ENCODE measurements around the gene MAGOHB. TPM values are rescaled to one million over a fixed set of nuclear protein-coding genes. Genes with fewer than 3 reads are reported as not detected.

MAGOHB gene
- total RNA-seq, 6 experiments from 2014 or later = 6.6 to 11.8 (median 9.6) TPM

GRCh38 chr12:10601860-10602259, 11.5 kb downstream of the MAGOHB start:
- no peak for ATAC-seq

GRCh38 chr12:10600988-10601387, 12.4 kb downstream of the MAGOHB start:
- TF ChIP-seq POLR2A (IDR thresholded peaks at IDR 0.05) (no peak), CTCF (IDR thresholded peaks at IDR 0.05) (no peak)
- Histone ChIP-seq H3K36me3 (no peaks in the 10 kb centered on the region), H3K27me3 (no peaks in the 10 kb centered on the region), H3K4me3 (no peak overlapping the region), H3K4me1 (no peaks in the 10 kb centered on the region), H3K9me3 (no peaks in the 10 kb centered on the region), H3K27ac (no peak overlapping the region)
- ATAC-seq (no peak), DNase-seq (no peak)
- 62% methylated on average over 6 of the region's 6 CpGs for WGBS (ENCODE audit: insufficient coverage, low coverage, low lambda C conversion rate, missing lambda C conversion rate)
- intact Hi-C loops (cut with DNase I) = no loop called here

More at GRCh38 chr12:10601860-10602259, 11.5 kb downstream of the MAGOHB start:
- Histone ChIP-seq H3K4me3 (no peak overlapping the region), H3K4me1 (no peaks in the 10 kb centered on the region), H3K27ac (no peak overlapping the region), H3K9me3 (no peaks in the 10 kb centered on the region), H3K36me3 (peaks cover 0 to 4% (median 2%) of the 10 kb centered on the region in 4 donors), H3K27me3 (no peaks in the 10 kb centered on the region)
- no peak for TF ChIP-seq CTCF (IDR thresholded peaks at IDR 0.05)
- TF ChIP-seq POLR2A (IDR thresholded peaks at IDR 0.05) = no peak
- intact Hi-C loops (cut with DNase I) = no loop called here
- 90% methylated on average over 2 of the region's 2 CpGs for WGBS (ENCODE audit: insufficient coverage, low coverage, low lambda C conversion rate, missing lambda C conversion rate)
- DNase-seq = no peak

GRCh38 chr12:10595881-10596280, 17.5 kb downstream of the MAGOHB start:
- Histone ChIP-seq H3K27ac (no peak overlapping the region), H3K36me3 (peaks cover 0 to 3% (median 0%) of the 10 kb centered on the region in 4 donors), H3K9me3 (no peaks in the 10 kb centered on the region), H3K27me3 (no peaks in the 10 kb centered on the region), H3K4me1 (no peaks in the 10 kb centered on the region), H3K4me3 (no peak overlapping the region)
- TF ChIP-seq CTCF (IDR thresholded peaks at IDR 0.05) (no peak), POLR2A (IDR thresholded peaks at IDR 0.05) (no peak)
- ATAC-seq (no peak), DNase-seq (no peak)
- intact Hi-C loops (cut with DNase I) = no loop called here
- WGBS (ENCODE audit: insufficient coverage, low coverage, low lambda C conversion rate, missing lambda C conversion rate) = 57% methylated on average over 2 of the region's 2 CpGs

- Histone ChIP-seq H3K4me3 (no peak overlapping the region), H3K36me3 (peaks cover 0 to 3% (median 0%) of the 10 kb centered on the region in 4 donors), H3K4me1 (no peaks in the 10 kb centered on the region), H3K27me3 (no peaks in the 10 kb centered on the region), H3K9me3 (no peaks in the 10 kb centered on the region), H3K27ac (no peak overlapping the region)
- ATAC-seq (no peak), DNase-seq (no peak)
- no peak for TF ChIP-seq POLR2A (IDR thresholded peaks at IDR 0.05)
- no peak for TF ChIP-seq CTCF (IDR thresholded peaks at IDR 0.05)
- intact Hi-C loops (cut with DNase I) = no loop called here
- 87% methylated on average over 3 of the region's 3 CpGs for WGBS (ENCODE audit: insufficient coverage, low coverage, low lambda C conversion rate, missing lambda C conversion rate)
Measured at GRCh38 chr12:10590966-10591365, 22.4 kb downstream of the MAGOHB start.

GRCh38 chr12:10584415-10584814, 29.0 kb downstream of the MAGOHB start:
- intact Hi-C loops (cut with DNase I) = no loop called here
- no peaks in the 10 kb centered on the region for H3K9me3 ChIP-seq
- 100% methylated on average over 1 of the region's 1 CpG for WGBS (ENCODE audit: insufficient coverage, low coverage, low lambda C conversion rate, missing lambda C conversion rate)
- H3K4me1 ChIP-seq = no peaks in the 10 kb centered on the region
- H3K27ac ChIP-seq = no peak overlapping the region
- DNase-seq (no peak), ATAC-seq (no peak)
- H3K27me3 ChIP-seq = no peaks in the 10 kb centered on the region
- H3K4me3 ChIP-seq = no peak overlapping the region
- no peaks in the 10 kb centered on the region for H3K36me3 ChIP-seq
- no peak for TF ChIP-seq CTCF (IDR thresholded peaks at IDR 0.05)
- TF ChIP-seq POLR2A (IDR thresholded peaks at IDR 0.05) = no peak
